K562 (cell line): ENCODE data around the gene CRCP. TPM values are rescaled to one million over a fixed set of nuclear protein-coding genes. Genes with fewer than 3 reads are reported as not detected.

Source experiments
- CBFA2T2 ChIP-seq: fragments of 450-650 bp; conservative IDR thresholded peaks from 2 replicates; pipeline ENCODE4 v1.6.1; 2017; ENCODE audit warnings: mild to moderate bottlenecking
- MAFK ChIP-seq: IDR thresholded peaks from 2 replicates; pipeline ENCODE4 v1.6.1; 2011; ENCODE audit warnings: low read length, improper control_type of control experiment
- NCOA2 ChIP-seq, 2 experiments: fragments of 450-650 bp; IDR thresholded peaks; 2 replicates each; pipeline ENCODE4 v1.6.1; 2018; ENCODE audit warnings: mild to moderate bottlenecking in 2 of 2, moderate library complexity in 1 of 2; ENCODE audit not compliant: partially characterized antibody in 2 of 2
- SETDB1 ChIP-seq: IDR thresholded peaks from one replicate; pipeline ENCODE4 v1.6.1; 2012; ENCODE audit warnings: low read length, control low read depth, inconsistent platforms
- SMARCA5 ChIP-seq: fragments of 450-650 bp; IDR thresholded peaks from 2 replicates; pipeline ENCODE4 v1.6.1; 2016
- TBL1XR1 ChIP-seq, 2 experiments: IDR thresholded peaks; 2 replicates each; pipeline ENCODE4 v1.6.1; 2012; ENCODE audit warnings: improper control_type of control experiment in 2 of 2, low read length in 2 of 2, mild to moderate bottlenecking in 1 of 2
- ZBTB1 ChIP-seq: sonication (generic); formaldehyde crosslinking; IDR thresholded peaks from 2 replicates; pipeline ENCODE4 v1.8.1; 2023; ENCODE audit warnings: missing genetic modification reagents, low read depth, mild to moderate bottlenecking, borderline replicate concordance
- ZBTB17 ChIP-seq: fragments of 450-650 bp; formaldehyde crosslinking; IDR thresholded peaks from 2 replicates; pipeline ENCODE4 v1.4.0; 2020; ENCODE audit warnings: mild to moderate bottlenecking
- ZNF197 ChIP-seq: fragments of 200-800 bp; sonication (Bioruptor generic); IDR thresholded peaks from 2 replicates; pipeline ENCODE4 v1.6.1; 2016; ENCODE audit warnings: low read depth, missing genetic modification characterization, missing compliant biosample characterization
- ZNF707 ChIP-seq: fragments of 250-450 bp; sonication (Bioruptor Pico); conservative IDR thresholded peaks from 2 replicates; pipeline ENCODE4 v1.8.0; 2022; ENCODE audit warnings: inconsistent platforms, mild to moderate bottlenecking, moderate library complexity
- polyA plus RNA-seq, 8 experiments: library from polyadenylated mRNA; depleted of rRNA in 4 of 8; stranded (reverse) in 5 of 8; unstranded in 3 of 8; fragments of >200 nt; fragmentation: Nextera tagmentation in 2 of 8; fragmentation: Illumina TruSeq in 1 of 8; extraction: Ambion mirVana in 2 of 8; extraction: Trizol in 1 of 8; gene quantifications; 2 replicates each; pipeline versions ENCODE4 v1.2.1 to v1.2.3, GENCODE V29; 2011 to 2014; ENCODE audit warnings: inconsistent platforms in 1 of 8, missing spikeins in 1 of 8
- total RNA-seq, 7 experiments: library from RNA; depleted of rRNA in 6 of 7; stranded (reverse); fragments of >200 nt in 6 of 7; fragmentation: Illumina TruSeq in 2 of 7; extraction: Trizol in 2 of 7; gene quantifications; 2 replicates each; pipeline versions ENCODE4 v1.2.1 to v1.2.3, GENCODE V29; 2011 to 2021; ENCODE audit warnings: low replicate concordance in 1 of 7
- TF ChIP-seq, protein P1 (sequence below): sonication (generic); formaldehyde crosslinking; IDR thresholded peaks from 2 replicates; pipeline ENCODE4 v1.5.0; 2020; ENCODE audit warnings: missing genetic modification reagents
- TF ChIP-seq, protein P2 (sequence below): fragments of 250-450 bp; sonication (Bioruptor Pico); IDR thresholded peaks from 2 replicates; pipeline ENCODE4 v1.5.0; 2022; ENCODE audit warnings: mild to moderate bottlenecking
- TF ChIP-seq, protein P3 (sequence below): sonication (generic); formaldehyde crosslinking; IDR thresholded peaks from 2 replicates; pipeline ENCODE4 v1.8.0; 2023; ENCODE audit warnings: mild to moderate bottlenecking, missing genetic modification reagents
- TF ChIP-seq, protein P4 (sequence below): IDR thresholded peaks from 2 replicates; pipeline ENCODE4 v1.6.1; 2011; ENCODE audit warnings: borderline replicate concordance, low read depth, mild to moderate bottlenecking, moderate library complexity, low read length; ENCODE audit not compliant: insufficient read depth, poor library complexity, severe bottlenecking
- TF ChIP-seq, protein P5 (sequence below): fragments of 450-650 bp; IDR thresholded peaks from 2 replicates; pipeline ENCODE4 v1.6.1; 2014; ENCODE audit warnings: low read depth, mild to moderate bottlenecking, moderate library complexity, borderline replicate concordance

Gene CRCP
- total and polyA plus RNA-seq, 9 of the 15 experiments (the other 6 are each of a cell fraction or from before 2014, with no cell fraction given), result 22.1 to 58.3 (median 43.4) TPM

DNA sequence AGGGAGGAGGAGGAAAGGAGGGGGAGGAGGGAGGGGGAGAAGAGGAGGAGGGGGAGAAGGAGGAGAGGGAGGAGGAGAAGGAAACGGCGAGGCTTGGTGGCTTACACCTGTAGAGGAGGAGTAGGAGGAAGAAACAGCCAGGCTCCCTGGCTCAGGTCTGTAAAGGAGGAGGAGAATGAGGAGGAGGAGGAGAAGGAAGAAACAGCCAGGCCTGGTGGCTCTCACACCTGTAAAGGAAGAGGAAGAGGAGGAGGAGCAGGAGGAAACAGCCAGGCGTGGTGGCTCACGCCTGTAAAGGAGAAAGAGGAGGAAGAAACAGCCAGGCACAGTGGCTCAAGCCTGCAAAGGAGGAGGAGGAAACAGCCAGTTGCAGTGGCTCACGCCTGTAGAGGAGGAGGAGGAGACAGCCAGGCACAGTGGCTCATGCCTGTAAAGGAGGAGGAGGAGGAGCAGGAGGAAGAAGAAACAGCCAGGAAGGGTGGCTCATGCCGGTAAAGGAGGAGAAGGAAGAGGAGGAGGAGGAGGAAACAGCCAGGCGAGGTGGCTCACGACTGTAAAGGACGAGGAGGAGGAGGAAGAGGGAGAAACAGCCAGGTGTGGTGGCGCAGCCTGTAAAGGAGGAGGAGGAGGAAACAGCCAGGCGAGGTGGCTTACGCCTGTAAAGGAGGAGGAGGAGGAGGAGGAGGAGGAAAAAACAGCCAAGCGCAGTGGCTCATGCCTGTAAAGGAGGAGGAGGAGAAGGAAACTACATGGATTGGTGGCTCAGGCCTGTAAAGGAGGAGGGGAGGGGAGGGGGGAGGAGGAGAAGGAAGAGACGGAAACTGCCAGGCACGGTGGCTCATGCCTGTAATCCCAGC lies 14.9 kb upstream of the CRCP start (continued):
- TF ChIP-seq ZBTB1 (CRISPR knock-in tag) (no peak), ZNF197 (CRISPR knock-in tag) (no peak), MAFK (no peak), ZNF707 (no peak), CBFA2T2 (no peak), TBL1XR1 (IDR thresholded peaks at IDR 0.05; ENCODE audit: low read length in 2 of 2) (no peak), SMARCA5 (peak; percentile 94), ZBTB17 (CRISPR knock-in tag) (no peak), SETDB1 (no peak), NCOA2 (IDR thresholded peaks at IDR 0.05; ENCODE audit: partially characterized antibody in 2 of 2) (no peak)
- TF ChIP-seq, protein P1, sequence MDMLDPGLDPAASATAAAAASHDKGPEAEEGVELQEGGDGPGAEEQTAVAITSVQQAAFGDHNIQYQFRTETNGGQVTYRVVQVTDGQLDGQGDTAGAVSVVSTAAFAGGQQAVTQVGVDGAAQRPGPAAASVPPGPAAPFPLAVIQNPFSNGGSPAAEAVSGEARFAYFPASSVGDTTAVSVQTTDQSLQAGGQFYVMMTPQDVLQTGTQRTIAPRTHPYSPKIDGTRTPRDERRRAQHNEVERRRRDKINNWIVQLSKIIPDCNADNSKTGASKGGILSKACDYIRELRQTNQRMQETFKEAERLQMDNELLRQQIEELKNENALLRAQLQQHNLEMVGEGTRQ (CRISPR knock-in tag), result no peak
- TF ChIP-seq, protein P2, sequence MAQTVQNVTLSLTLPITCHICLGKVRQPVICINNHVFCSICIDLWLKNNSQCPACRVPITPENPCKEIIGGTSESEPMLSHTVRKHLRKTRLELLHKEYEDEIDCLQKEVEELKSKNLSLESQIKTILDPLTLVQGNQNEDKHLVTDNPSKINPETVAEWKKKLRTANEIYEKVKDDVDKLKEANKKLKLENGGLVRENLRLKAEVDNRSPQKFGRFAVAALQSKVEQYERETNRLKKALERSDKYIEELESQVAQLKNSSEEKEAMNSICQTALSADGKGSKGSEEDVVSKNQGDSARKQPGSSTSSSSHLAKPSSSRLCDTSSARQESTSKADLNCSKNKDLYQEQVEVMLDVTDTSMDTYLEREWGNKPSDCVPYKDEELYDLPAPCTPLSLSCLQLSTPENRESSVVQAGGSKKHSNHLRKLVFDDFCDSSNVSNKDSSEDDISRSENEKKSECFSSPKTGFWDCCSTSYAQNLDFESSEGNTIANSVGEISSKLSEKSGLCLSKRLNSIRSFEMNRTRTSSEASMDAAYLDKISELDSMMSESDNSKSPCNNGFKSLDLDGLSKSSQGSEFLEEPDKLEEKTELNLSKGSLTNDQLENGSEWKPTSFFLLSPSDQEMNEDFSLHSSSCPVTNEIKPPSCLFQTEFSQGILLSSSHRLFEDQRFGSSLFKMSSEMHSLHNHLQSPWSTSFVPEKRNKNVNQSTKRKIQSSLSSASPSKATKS (CRISPR knock-in tag), result no peak
- TF ChIP-seq, protein P3, sequence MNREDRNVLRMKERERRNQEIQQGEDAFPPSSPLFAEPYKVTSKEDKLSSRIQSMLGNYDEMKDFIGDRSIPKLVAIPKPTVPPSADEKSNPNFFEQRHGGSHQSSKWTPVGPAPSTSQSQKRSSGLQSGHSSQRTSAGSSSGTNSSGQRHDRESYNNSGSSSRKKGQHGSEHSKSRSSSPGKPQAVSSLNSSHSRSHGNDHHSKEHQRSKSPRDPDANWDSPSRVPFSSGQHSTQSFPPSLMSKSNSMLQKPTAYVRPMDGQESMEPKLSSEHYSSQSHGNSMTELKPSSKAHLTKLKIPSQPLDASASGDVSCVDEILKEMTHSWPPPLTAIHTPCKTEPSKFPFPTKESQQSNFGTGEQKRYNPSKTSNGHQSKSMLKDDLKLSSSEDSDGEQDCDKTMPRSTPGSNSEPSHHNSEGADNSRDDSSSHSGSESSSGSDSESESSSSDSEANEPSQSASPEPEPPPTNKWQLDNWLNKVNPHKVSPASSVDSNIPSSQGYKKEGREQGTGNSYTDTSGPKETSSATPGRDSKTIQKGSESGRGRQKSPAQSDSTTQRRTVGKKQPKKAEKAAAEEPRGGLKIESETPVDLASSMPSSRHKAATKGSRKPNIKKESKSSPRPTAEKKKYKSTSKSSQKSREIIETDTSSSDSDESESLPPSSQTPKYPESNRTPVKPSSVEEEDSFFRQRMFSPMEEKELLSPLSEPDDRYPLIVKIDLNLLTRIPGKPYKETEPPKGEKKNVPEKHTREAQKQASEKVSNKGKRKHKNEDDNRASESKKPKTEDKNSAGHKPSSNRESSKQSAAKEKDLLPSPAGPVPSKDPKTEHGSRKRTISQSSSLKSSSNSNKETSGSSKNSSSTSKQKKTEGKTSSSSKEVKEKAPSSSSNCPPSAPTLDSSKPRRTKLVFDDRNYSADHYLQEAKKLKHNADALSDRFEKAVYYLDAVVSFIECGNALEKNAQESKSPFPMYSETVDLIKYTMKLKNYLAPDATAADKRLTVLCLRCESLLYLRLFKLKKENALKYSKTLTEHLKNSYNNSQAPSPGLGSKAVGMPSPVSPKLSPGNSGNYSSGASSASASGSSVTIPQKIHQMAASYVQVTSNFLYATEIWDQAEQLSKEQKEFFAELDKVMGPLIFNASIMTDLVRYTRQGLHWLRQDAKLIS, result no peak
- TF ChIP-seq, protein P4, sequence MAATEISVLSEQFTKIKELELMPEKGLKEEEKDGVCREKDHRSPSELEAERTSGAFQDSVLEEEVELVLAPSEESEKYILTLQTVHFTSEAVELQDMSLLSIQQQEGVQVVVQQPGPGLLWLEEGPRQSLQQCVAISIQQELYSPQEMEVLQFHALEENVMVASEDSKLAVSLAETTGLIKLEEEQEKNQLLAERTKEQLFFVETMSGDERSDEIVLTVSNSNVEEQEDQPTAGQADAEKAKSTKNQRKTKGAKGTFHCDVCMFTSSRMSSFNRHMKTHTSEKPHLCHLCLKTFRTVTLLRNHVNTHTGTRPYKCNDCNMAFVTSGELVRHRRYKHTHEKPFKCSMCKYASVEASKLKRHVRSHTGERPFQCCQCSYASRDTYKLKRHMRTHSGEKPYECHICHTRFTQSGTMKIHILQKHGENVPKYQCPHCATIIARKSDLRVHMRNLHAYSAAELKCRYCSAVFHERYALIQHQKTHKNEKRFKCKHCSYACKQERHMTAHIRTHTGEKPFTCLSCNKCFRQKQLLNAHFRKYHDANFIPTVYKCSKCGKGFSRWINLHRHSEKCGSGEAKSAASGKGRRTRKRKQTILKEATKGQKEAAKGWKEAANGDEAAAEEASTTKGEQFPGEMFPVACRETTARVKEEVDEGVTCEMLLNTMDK, result no peak
- TF ChIP-seq, protein P5, sequence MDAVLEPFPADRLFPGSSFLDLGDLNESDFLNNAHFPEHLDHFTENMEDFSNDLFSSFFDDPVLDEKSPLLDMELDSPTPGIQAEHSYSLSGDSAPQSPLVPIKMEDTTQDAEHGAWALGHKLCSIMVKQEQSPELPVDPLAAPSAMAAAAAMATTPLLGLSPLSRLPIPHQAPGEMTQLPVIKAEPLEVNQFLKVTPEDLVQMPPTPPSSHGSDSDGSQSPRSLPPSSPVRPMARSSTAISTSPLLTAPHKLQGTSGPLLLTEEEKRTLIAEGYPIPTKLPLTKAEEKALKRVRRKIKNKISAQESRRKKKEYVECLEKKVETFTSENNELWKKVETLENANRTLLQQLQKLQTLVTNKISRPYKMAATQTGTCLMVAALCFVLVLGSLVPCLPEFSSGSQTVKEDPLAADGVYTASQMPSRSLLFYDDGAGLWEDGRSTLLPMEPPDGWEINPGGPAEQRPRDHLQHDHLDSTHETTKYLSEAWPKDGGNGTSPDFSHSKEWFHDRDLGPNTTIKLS, result no peak
